ENCODE results near the gene CDK11B.
"Not testable (repeated sequence)": the region's sequence is repeated elsewhere in the genome, so short reads cannot be mapped to it uniquely, and the experiment has no call there.

Gene CDK11B

DNA sequence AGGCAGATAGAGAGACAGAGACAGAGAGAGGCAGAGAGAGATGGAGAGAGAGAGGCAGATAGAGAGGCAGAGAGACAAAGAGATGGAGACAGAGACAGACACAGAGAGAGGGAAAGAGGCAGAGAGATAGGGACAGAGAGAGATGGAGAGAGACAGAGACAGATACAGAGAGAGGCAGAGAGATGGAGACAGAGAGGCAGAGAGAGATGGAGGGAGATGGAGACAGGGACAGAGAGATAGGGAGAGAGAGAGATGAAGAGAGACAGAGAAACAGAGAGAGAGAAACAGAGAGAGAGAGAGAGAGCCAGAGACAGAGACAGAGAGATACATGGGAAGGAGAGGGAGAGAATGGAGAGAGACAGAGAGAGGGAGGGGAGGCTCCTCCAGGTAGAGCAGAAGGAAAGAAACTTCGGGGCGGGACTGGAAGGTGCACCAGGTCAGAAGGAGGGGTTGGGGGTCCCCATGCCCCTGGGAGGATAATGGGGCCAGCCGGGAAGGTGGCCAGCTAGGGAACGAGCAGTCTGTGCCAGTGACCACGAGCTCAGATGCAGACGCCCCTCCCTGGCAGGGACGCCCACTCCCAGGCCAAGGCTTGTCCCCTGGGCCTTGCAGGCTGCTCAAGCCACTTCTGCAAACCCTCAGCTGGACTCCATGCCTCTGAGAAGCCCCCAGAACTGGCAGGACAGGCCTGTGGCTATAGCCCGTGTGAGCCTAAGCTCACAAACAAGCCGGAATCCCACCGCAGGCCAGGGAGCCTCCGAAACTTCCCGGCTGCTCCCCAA lies 62.1 kb downstream of the CDK11B start:
- H3K27me3 ChIP-seq (replicated peaks in 2 of 5; ENCODE audit: control insufficient read depth in 4 of 5, insufficient read depth in 5 of 5, low read length in 4 of 5) = peaks cover 0 to 32% (median 2%) of the 10 kb centered on the region in 5 experiments
- H3K36me3 ChIP-seq (ENCODE audit: control insufficient read depth in 4 of 4, insufficient read depth in 4 of 4, low read length in 3 of 4) = no peaks in the 10 kb centered on the region
- H3K9me3 ChIP-seq (ENCODE audit: control extremely low read depth in 1 of 5, control insufficient read depth in 4 of 5, insufficient read depth in 2 of 5, low read depth in 1 of 5, low read length in 4 of 5) = no peaks in the 10 kb centered on the region
- H3K4me3 ChIP-seq (ENCODE audit: control insufficient read depth in 1 of 7, extremely low read depth in 1 of 7, insufficient read depth in 4 of 7, low read depth in 2 of 7, low read length in 6 of 7) = no peak overlapping the region
- WGBS (ENCODE audit: insufficient coverage) = 65% methylated on average over 11 of the region's 12 CpGs
- POLR2A ChIA-PET = interaction anchor here (1.3 kb wide), 1 partner anchor 29 kb away, joined by 3 read pairs; no protein-coding TSS in a partner anchor
- CTCF ChIA-PET = interaction anchor here (0.7 to 1.2 kb wide), 2 partner anchors 15 to 17 kb away, joined by 3 to 5 read pairs; no protein-coding TSS in a partner anchor
- DNase-seq = no peak
- H3K4me1 ChIP-seq (ENCODE audit: control extremely low read depth in 1 of 4, control insufficient read depth in 4 of 4, insufficient read depth in 4 of 4, low read length in 3 of 4) = peaks cover 0 to 23% (median 21%) of the 10 kb centered on the region in 4 experiments
- no peak overlapping the region for H3K27ac ChIP-seq (ENCODE audit: insufficient read depth in 1 of 2, low read depth in 1 of 2, low read length in 2 of 2, poor library complexity in 1 of 2, severe bottlenecking in 2 of 2)

DNA sequence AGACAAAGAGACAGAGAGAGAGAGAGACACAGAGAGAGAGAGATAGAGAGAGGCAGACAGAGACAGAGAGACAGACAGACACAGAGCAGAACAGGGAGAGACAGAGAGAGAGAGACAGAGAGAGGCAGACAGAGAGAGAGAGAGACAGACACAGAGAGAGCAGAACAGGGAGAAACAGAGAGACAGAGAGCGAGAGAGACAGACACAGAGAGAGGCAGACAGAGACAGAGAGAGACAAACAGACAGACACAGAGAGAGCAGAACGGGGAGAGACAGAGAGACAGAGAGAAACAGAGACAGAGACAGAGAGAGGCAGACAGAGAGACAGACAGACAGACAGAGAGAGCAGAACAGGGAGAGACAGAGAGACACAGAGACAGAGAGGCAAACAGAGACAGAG lies 63.5 kb downstream of the CDK11B start:
- peaks cover 0 to 16% (median 15%) of the 10 kb centered on the region in 4 experiments for H3K4me1 ChIP-seq (ENCODE audit: control extremely low read depth in 1 of 4, control insufficient read depth in 4 of 4, insufficient read depth in 4 of 4, low read length in 3 of 4)
- H3K4me3 ChIP-seq (ENCODE audit: control insufficient read depth in 1 of 7, extremely low read depth in 1 of 7, insufficient read depth in 4 of 7, low read depth in 2 of 7, low read length in 6 of 7); H3K27ac ChIP-seq (ENCODE audit: insufficient read depth in 1 of 2, low read depth in 1 of 2, low read length in 2 of 2, poor library complexity in 1 of 2, severe bottlenecking in 2 of 2); H3K9me3 ChIP-seq (ENCODE audit: control extremely low read depth in 1 of 5, control insufficient read depth in 4 of 5, insufficient read depth in 2 of 5, low read depth in 1 of 5, low read length in 4 of 5); POLR2A ChIA-PET; H3K36me3 ChIP-seq (ENCODE audit: control insufficient read depth in 4 of 4, insufficient read depth in 4 of 4, low read length in 3 of 4); CTCF ChIA-PET; DNase-seq: not testable (repeated sequence)
- WGBS (ENCODE audit: insufficient coverage) = 90% methylated on average over 2 of the region's 2 CpGs
- peaks cover 0 to 32% (median 5%) of the 10 kb centered on the region in 5 experiments for H3K27me3 ChIP-seq (replicated peaks in 2 of 5; ENCODE audit: control insufficient read depth in 4 of 5, insufficient read depth in 5 of 5, low read length in 4 of 5)

DNA sequence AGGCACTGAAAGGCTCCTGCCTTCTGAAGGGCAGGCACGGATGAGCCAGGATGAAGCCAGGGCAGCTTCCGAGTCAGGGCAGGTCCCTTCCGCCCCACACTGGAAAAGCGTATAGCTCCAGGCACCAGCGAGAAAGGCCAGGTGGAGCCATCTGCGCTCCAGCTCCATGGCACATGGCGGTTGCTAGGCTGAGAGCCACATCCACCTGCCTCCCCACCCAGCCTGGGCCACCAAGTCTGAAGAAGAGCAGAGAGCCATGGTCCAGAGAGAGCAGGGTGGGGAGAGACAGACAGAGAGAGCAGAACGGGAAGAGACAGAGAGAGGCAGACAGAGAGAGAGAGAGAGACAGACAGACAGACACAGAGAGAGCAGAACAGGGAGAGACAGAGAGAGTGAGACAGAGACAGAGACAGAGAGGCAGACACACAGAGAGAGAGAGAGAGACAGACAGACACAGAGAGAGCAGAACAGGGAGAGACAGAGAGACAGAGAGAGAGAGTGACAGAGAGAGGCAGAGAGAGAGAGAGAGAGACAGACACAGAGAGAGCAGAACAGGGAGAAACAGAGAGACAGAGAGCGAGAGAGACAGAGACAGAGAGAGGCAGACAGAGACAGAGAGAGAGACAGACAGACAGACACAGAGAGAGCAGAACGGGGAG lies 64.1 kb downstream of the CDK11B start:
- no peaks in the 10 kb centered on the region for H3K9me3 ChIP-seq (ENCODE audit: control extremely low read depth in 1 of 5, control insufficient read depth in 4 of 5, insufficient read depth in 2 of 5, low read depth in 1 of 5, low read length in 4 of 5)
- no peak for DNase-seq
- H3K4me3 ChIP-seq (ENCODE audit: control insufficient read depth in 1 of 7, extremely low read depth in 1 of 7, insufficient read depth in 4 of 7, low read depth in 2 of 7, low read length in 6 of 7) = no peak overlapping the region
- no peak overlapping the region for H3K27ac ChIP-seq (ENCODE audit: insufficient read depth in 1 of 2, low read depth in 1 of 2, low read length in 2 of 2, poor library complexity in 1 of 2, severe bottlenecking in 2 of 2)
- no peaks in the 10 kb centered on the region for H3K36me3 ChIP-seq (ENCODE audit: control insufficient read depth in 4 of 4, insufficient read depth in 4 of 4, low read length in 3 of 4)
- H3K4me1 ChIP-seq (ENCODE audit: control extremely low read depth in 1 of 4, control insufficient read depth in 4 of 4, insufficient read depth in 4 of 4, low read length in 3 of 4) = peaks cover 0 to 15% (median 13%) of the 10 kb centered on the region in 4 experiments
- WGBS (ENCODE audit: insufficient coverage) = 79% methylated on average over 9 of the region's 10 CpGs
- ChIA-PET POLR2A (no interaction called here), CTCF (no interaction called here)
- peaks cover 0 to 32% (median 5%) of the 10 kb centered on the region in 5 experiments for H3K27me3 ChIP-seq (replicated peaks in 2 of 5; ENCODE audit: control insufficient read depth in 4 of 5, insufficient read depth in 5 of 5, low read length in 4 of 5)

DNA sequence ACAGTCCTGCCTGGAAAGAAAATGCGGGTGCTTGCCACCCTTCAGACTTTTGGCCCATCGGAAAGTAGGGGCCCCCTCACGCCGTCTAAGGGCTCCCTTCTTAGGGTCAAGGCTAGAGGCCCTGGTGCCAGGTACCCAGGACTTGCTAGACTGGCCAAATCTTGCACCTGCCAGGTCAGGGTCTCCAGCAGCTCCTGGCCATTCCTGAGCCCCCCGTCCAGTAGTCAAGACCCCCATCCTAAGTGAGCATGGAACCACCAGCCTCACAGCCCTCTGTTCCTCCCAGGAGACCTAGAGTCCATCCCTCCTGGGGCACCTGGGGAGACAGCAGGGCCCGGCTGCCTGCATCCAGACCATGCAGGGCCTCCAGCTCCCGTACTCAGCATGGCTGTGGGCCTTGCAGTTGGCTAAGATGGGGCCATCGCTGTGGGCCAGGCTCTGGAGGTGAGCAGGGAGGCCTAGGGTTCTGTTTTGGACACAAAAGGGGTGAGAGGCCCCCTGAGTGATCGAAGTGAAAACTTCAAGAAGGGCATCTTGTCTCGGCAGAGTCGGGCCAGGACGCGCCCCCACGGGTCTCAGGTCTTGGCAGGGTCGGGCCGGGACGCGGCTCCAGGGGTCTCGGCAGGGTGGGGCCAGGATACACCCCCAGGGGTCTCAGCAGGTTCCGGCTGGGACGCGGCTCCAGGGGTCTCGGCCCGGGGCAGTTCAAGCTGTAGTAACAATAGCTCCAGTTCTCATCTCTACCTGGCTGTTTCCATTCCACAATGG lies 64.8 kb downstream of the CDK11B start:
- Histone ChIP-seq H3K27ac (ENCODE audit: insufficient read depth in 1 of 2, low read depth in 1 of 2, low read length in 2 of 2, poor library complexity in 1 of 2, severe bottlenecking in 2 of 2) (no peak overlapping the region), H3K36me3 (ENCODE audit: control insufficient read depth in 4 of 4, insufficient read depth in 4 of 4, low read length in 3 of 4) (no peaks in the 10 kb centered on the region), H3K4me3 (ENCODE audit: control insufficient read depth in 1 of 7, extremely low read depth in 1 of 7, insufficient read depth in 4 of 7, low read depth in 2 of 7, low read length in 6 of 7) (no peak overlapping the region), H3K9me3 (ENCODE audit: control extremely low read depth in 1 of 5, control insufficient read depth in 4 of 5, insufficient read depth in 2 of 5, low read depth in 1 of 5, low read length in 4 of 5) (no peaks in the 10 kb centered on the region), H3K4me1 (ENCODE audit: control extremely low read depth in 1 of 4, control insufficient read depth in 4 of 4, insufficient read depth in 4 of 4, low read length in 3 of 4) (peaks cover 0 to 10% (median 7%) of the 10 kb centered on the region in 4 experiments), H3K27me3 (replicated peaks in 2 of 5; ENCODE audit: control insufficient read depth in 4 of 5, insufficient read depth in 5 of 5, low read length in 4 of 5) (peaks cover 0 to 26% (median 5%) of the 10 kb centered on the region in 5 experiments)
- ChIA-PET POLR2A (no interaction called here), CTCF (no interaction called here)
- DNase-seq = no peak
- 91% methylated on average over 20 of the region's 24 CpGs for WGBS (ENCODE audit: insufficient coverage)

DNA sequence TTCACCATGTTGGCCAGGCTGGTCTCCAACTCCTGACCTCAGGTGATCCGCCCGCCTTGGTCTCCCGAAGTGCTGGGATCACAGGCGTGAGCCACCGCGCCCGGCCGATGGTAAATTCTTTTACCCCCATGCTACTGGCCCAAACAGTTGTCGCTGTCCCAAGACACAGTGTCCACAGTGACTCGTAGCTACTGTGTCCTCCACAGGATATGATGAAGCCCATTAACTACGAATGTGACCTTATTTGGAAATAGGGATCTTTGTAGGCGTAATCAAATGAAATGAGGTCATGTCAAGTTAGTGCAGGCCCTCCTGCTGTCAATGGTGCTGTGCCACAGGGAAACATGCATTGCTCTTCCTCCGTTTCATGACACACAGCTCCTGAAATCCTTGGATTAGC lies 67.4 kb downstream of the CDK11B start:
- Histone ChIP-seq H3K9me3 (ENCODE audit: control extremely low read depth in 1 of 5, control insufficient read depth in 4 of 5, insufficient read depth in 2 of 5, low read depth in 1 of 5, low read length in 4 of 5) (no peaks in the 10 kb centered on the region), H3K27me3 (replicated peaks in 2 of 5; ENCODE audit: control insufficient read depth in 4 of 5, insufficient read depth in 5 of 5, low read length in 4 of 5) (peaks cover 0 to 9% (median 5%) of the 10 kb centered on the region in 5 experiments), H3K4me1 (ENCODE audit: control extremely low read depth in 1 of 4, control insufficient read depth in 4 of 4, insufficient read depth in 4 of 4, low read length in 3 of 4) (no peaks in the 10 kb centered on the region), H3K27ac (ENCODE audit: insufficient read depth in 1 of 2, low read depth in 1 of 2, low read length in 2 of 2, poor library complexity in 1 of 2, severe bottlenecking in 2 of 2) (no peak overlapping the region), H3K36me3 (ENCODE audit: control insufficient read depth in 4 of 4, insufficient read depth in 4 of 4, low read length in 3 of 4) (no peaks in the 10 kb centered on the region), H3K4me3 (ENCODE audit: control insufficient read depth in 1 of 7, extremely low read depth in 1 of 7, insufficient read depth in 4 of 7, low read depth in 2 of 7, low read length in 6 of 7) (no peak overlapping the region)
- no peak for DNase-seq
- WGBS (ENCODE audit: insufficient coverage) = 96% methylated on average over 12 of the region's 13 CpGs
- POLR2A ChIA-PET = no interaction called here
- CTCF ChIA-PET = no interaction called here

Measured in common myeloid progenitor, CD34-positive (primary cell).